Measurements from ENCODE around the gene PSMB2. TPM values are rescaled to one million over a fixed set of nuclear protein-coding genes. Genes with fewer than 3 reads are reported as not detected.

Gene PSMB2
- total and polyA plus RNA-seq, 10 of the 15 experiments (the other 5 are each of a cell fraction or from before 2014, with no cell fraction given): 71.7 to 299 (median 145) TPM

- TF ChIP-seq PRDM15 (CRISPR knock-in tag; IDR thresholded peaks at IDR 0.05): no peak
- TF ChIP-seq FOXK2 (IDR thresholded peaks at IDR 0.05): no peak
- TF ChIP-seq BCL3 (IDR thresholded peaks at IDR 0.05; ENCODE audit: borderline replicate concordance, insufficient read depth, low read depth, low read length, poor library complexity, severe bottlenecking): no peak
- no peak for TF ChIP-seq CHD4 (IDR thresholded peaks at IDR 0.05)
Measured at GRCh38 chr1:35554266-35555211, 86.8 kb downstream of the PSMB2 start (continued).

- in situ Hi-C loops (cut with MboI): no loop called here
- ATAC-seq (no peak), DNase-seq (ENCODE audit: low read depth, low spot score) (no peak), FAIRE-seq (no peak)
- H4K20me1 ChIP-seq (ENCODE audit: control insufficient read depth, insufficient read depth): no peaks in the 10 kb centered on the region
- no peak overlapping the region for H3K27ac ChIP-seq (ENCODE audit: control insufficient read depth, insufficient read depth)
- no peak overlapping the region for H3K4me3 ChIP-seq
- peaks cover 10% of the 10 kb centered on the region for H3K4me1 ChIP-seq (ENCODE audit: control insufficient read depth, insufficient read depth, low read length)
- WGBS (ENCODE audit: insufficient coverage, insufficient replicate concordance, low lambda C conversion rate, missing lambda C conversion rate): 94% methylated on average over 2 of the region's 2 CpGs
- peaks cover 0 to 5% of the 10 kb centered on the region in 2 experiments; a peak in 3 of 4 replicates for H3K36me3 ChIP-seq (ENCODE audit: control insufficient read depth in 2 of 2, insufficient read depth in 2 of 2, low read length in 1 of 2)
- no peak overlapping the region for H2AFZ ChIP-seq (ENCODE audit: control insufficient read depth, low read depth, low read length)
- peaks cover 46% of the 10 kb centered on the region for H3K79me2 ChIP-seq (ENCODE audit: control insufficient read depth, insufficient read depth, low read length)
- no peak overlapping the region for H3K9ac ChIP-seq (ENCODE audit: control insufficient read depth, insufficient read depth, low read length)
- H3K9me3 ChIP-seq (replicated peaks; ENCODE audit: control insufficient read depth, insufficient read depth, low read length): no peaks in the 10 kb centered on the region
- H3K4me2 ChIP-seq (ENCODE audit: control insufficient read depth, insufficient read depth): no peak overlapping the region
- no peaks in the 10 kb centered on the region for H3K27me3 ChIP-seq (replicated peaks in 1 of 2; ENCODE audit: control insufficient read depth in 2 of 2, insufficient read depth in 2 of 2, low read length in 1 of 2)
- intact Hi-C loops (cut with micrococcal nuclease; ENCODE audit: unreplicated experiment): no loop called here
- ChIA-PET SMC1A (ENCODE audit: uncharacterized antibody, unreplicated experiment) (interaction anchor here (7.2 kb wide), 1 partner anchor 102 kb away, joined by 67 read pairs; no protein-coding TSS in a partner anchor), RAD21 (ENCODE audit: unreplicated experiment) (interaction anchor here (1.4 kb wide), 1 partner anchor 103 kb away, joined by 4 read pairs; no protein-coding TSS in a partner anchor), CTCF (interaction anchor here (1.0 to 6.5 kb wide), 2 partner anchors 103 to 162 kb away, joined by 4 to 95 read pairs; no protein-coding TSS in a partner anchor), POLR2A (no interaction called here)
- TF ChIP-seq SUPT20H (IDR thresholded peaks at IDR 0.05; ENCODE audit: borderline replicate concordance, control insufficient read depth, low read depth, low read length): no peak
- TF ChIP-seq ZBTB40 (IDR thresholded peaks at IDR 0.05; ENCODE audit: borderline replicate concordance): no peak
- no peak for TF ChIP-seq BCL3 (IDR thresholded peaks at IDR 0.05; ENCODE audit: borderline replicate concordance, insufficient read depth, low read depth, low read length, poor library complexity, severe bottlenecking)
- TF ChIP-seq HDAC2 (IDR thresholded peaks at IDR 0.05): no peak
- BruUV-seq (replicated peaks): no TSS peak
Measured at GRCh38 chr1:35553851-35554250, 87.5 kb downstream of the PSMB2 start.
